ENCODE results near the gene CHEK1. TPM values are rescaled to one million over a fixed set of nuclear protein-coding genes. Genes with fewer than 3 reads are reported as not detected.

The CHEK1 gene
- total RNA-seq, 4 donors from 2014 or later: 0.60 to 1.5 (median 0.91) TPM

GRCh38 chr11:125586623-125587022, 38.3 kb upstream of the CHEK1 start:
- H3K4me3 ChIP-seq: no peak overlapping the region
- H3K27me3 ChIP-seq: no peaks in the 10 kb centered on the region
- no peak for DNase-seq (ENCODE audit: low spot score in 2 of 2)
- peaks cover 0 to 8% (median 3%) of the 10 kb centered on the region in 4 donors for H3K4me1 ChIP-seq
- no peak overlapping the region for H3K27ac ChIP-seq
- no peaks in the 10 kb centered on the region for H3K9me3 ChIP-seq
- 75 to 76% methylated on average over 3 of the region's 3 CpGs for WGBS, 2 donors
- peaks cover 0 to 40% (median 0%) of the 10 kb centered on the region in 3 donors for H3K36me3 ChIP-seq
- TF ChIP-seq EP300 (IDR thresholded peaks at IDR 0.05): no peak
- no peak for TF ChIP-seq CTCF (IDR thresholded peaks at IDR 0.05)
- no peak for TF ChIP-seq POLR2A (IDR thresholded peaks at IDR 0.05)

- peaks cover 0 to 32% (median 0%) of the 10 kb centered on the region in 3 donors for H3K36me3 ChIP-seq
- WGBS, 2 donors: 91 to 100% methylated on average over 1 of the region's 1 CpG
- H3K9me3 ChIP-seq: no peaks in the 10 kb centered on the region
- TF ChIP-seq CTCF (IDR thresholded peaks at IDR 0.05) (no peak), EP300 (IDR thresholded peaks at IDR 0.05) (no peak), POLR2A (IDR thresholded peaks at IDR 0.05) (no peak)
- H3K4me1 ChIP-seq: peaks cover 0 to 10% (median 4%) of the 10 kb centered on the region in 4 donors
- H3K27ac ChIP-seq: no peak overlapping the region
- no peaks in the 10 kb centered on the region for H3K27me3 ChIP-seq
- DNase-seq (ENCODE audit: low spot score in 2 of 2): no peak
- H3K4me3 ChIP-seq: no peak overlapping the region
Observed at GRCh38 chr11:125587480-125587879, 37.5 kb upstream of the CHEK1 start.

GRCh38 chr11:125588505-125588904, 36.5 kb upstream of the CHEK1 start:
- no peaks in the 10 kb centered on the region for H3K27me3 ChIP-seq
- H3K4me1 ChIP-seq: peaks cover 0 to 13% (median 4%) of the 10 kb centered on the region in 4 donors
- TF ChIP-seq CTCF (IDR thresholded peaks at IDR 0.05): no peak
- no peak for TF ChIP-seq POLR2A (IDR thresholded peaks at IDR 0.05)
- TF ChIP-seq EP300 (IDR thresholded peaks at IDR 0.05): no peak
- no peak overlapping the region for H3K27ac ChIP-seq
- no peak overlapping the region for H3K4me3 ChIP-seq
- no peak for DNase-seq (ENCODE audit: low spot score in 2 of 2)
- peaks cover 0 to 22% (median 0%) of the 10 kb centered on the region in 3 donors for H3K36me3 ChIP-seq
- H3K9me3 ChIP-seq: no peaks in the 10 kb centered on the region
- 50 to 52% methylated on average over 3 of the region's 3 CpGs for WGBS, 2 donors

- TF ChIP-seq CTCF (IDR thresholded peaks at IDR 0.05): no peak
- no peak for TF ChIP-seq POLR2A (IDR thresholded peaks at IDR 0.05)
- no peak for TF ChIP-seq EP300 (IDR thresholded peaks at IDR 0.05)
- Histone ChIP-seq H3K4me3 (peak overlapping the region; percentile 60 to 87 (median 71)), H3K27ac (peak overlapping the region; percentile 88 to 99 (median 94)), H3K36me3 (peaks cover 0 to 10% (median 0%) of the 10 kb centered on the region in 3 donors), H3K27me3 (no peaks in the 10 kb centered on the region), H3K4me1 (peaks cover 0 to 44% (median 13%) of the 10 kb centered on the region in 4 donors), H3K9me3 (no peaks in the 10 kb centered on the region)
- DNase-seq (ENCODE audit: low spot score in 2 of 2): peak in 1 of 2 donors; percentile 22
- WGBS, 2 donors: 1 to 2% methylated on average over 29 to 30 of the region's 30 CpGs
Observed at GRCh38 chr11:125591649-125592304, 33.2 kb upstream of the CHEK1 start.

- Histone ChIP-seq H3K36me3 (peaks cover 0 to 18% (median 0%) of the 10 kb centered on the region in 3 donors), H3K4me1 (peaks cover 0 to 45% (median 13%) of the 10 kb centered on the region in 4 donors), H3K4me3 (peak within 1 kb of the TSS; percentile 67 to 100 (median 84)), H3K9me3 (no peaks in the 10 kb centered on the region), H3K27me3 (no peaks in the 10 kb centered on the region), H3K27ac (peak within 1 kb of the TSS; percentile 88 to 99 (median 94))
- 0% methylated on average over 50 of the region's 55 CpGs for WGBS, 2 donors
- peak; percentile 98 to 99 for DNase-seq (ENCODE audit: low spot score in 2 of 2)
- TF ChIP-seq CTCF (IDR thresholded peaks at IDR 0.05) (peak in 1 of 5 experiments; percentile 46), POLR2A (IDR thresholded peaks at IDR 0.05) (peak; percentile 93 to 94), EP300 (IDR thresholded peaks at IDR 0.05) (peak; percentile 91 to 99)
Observed at GRCh38 chr11:125592305-125593113, 32.5 kb upstream of the CHEK1 start, which contains the start of gene STT3A. Gene STT3A, plus strand, starts transcription at chr11:125592852. Its CDS starts 3,064 bp downstream, at chr11:125595916.

All from tibial nerve (tissue), 4 donors.